ENCODE data around the gene AOPEP.
"Not testable (repeated sequence)": the region's sequence is repeated elsewhere in the genome, so short reads cannot be mapped to it uniquely, and the experiment has no call there.

Gene AOPEP

GRCh38 chr9:94921656-94922055 is 195.2 kb downstream of the AOPEP start:
- no peak for DNase-seq

GRCh38 chr9:94922098-94922607 is 195.7 kb downstream of the AOPEP start:
- DNase-seq: no peak

GRCh38 chr9:94922691-94923107 is 196.2 kb downstream of the AOPEP start:
- DNase-seq: no peak

- no peak for DNase-seq
Observed at GRCh38 chr9:94923326-94924089, 197.0 kb downstream of the AOPEP start.

- no peak for DNase-seq
Observed at GRCh38 chr9:94925751-94926430, 199.4 kb downstream of the AOPEP start.

GRCh38 chr9:94926431-94926800 is 199.9 kb downstream of the AOPEP start:
- no peak for DNase-seq

GRCh38 chr9:94927048-94927761 is 200.7 kb downstream of the AOPEP start:
- no peak for DNase-seq

- DNase-seq: no peak
Observed at GRCh38 chr9:94927762-94928670, 201.5 kb downstream of the AOPEP start.

- DNase-seq: no peak
Observed at GRCh38 chr9:94928691-94929368, 202.3 kb downstream of the AOPEP start.

- DNase-seq: no peak
Observed at GRCh38 chr9:94929369-94929756, 202.9 kb downstream of the AOPEP start.

- no peak for DNase-seq
Observed at GRCh38 chr9:94931036-94931633, 204.6 kb downstream of the AOPEP start.

GRCh38 chr9:94931740-94932139 is 205.2 kb downstream of the AOPEP start:
- DNase-seq: no peak

GRCh38 chr9:94932652-94933510 is 206.4 kb downstream of the AOPEP start:
- no peak for DNase-seq

GRCh38 chr9:94933511-94933828 is 207.0 kb downstream of the AOPEP start:
- no peak for DNase-seq

- no peak for DNase-seq
Observed at GRCh38 chr9:94934816-94935328, 208.4 kb downstream of the AOPEP start.

- no peak for DNase-seq
Observed at GRCh38 chr9:94935396-94935795, 208.9 kb downstream of the AOPEP start.

- no peak for DNase-seq
Observed at GRCh38 chr9:94936419-94936818, 209.9 kb downstream of the AOPEP start.

- DNase-seq: no peak
Observed at GRCh38 chr9:94937214-94937903, 210.9 kb downstream of the AOPEP start.

GRCh38 chr9:94938384-94938783 is 211.9 kb downstream of the AOPEP start:
- no peak for DNase-seq

- not testable (repeated sequence) for DNase-seq
Observed at GRCh38 chr9:94940296-94940695, 213.8 kb downstream of the AOPEP start.

Measured in NCI-H1048 (cell line).